Panc1 (cell line): ENCODE data around the gene ADGRA1. TPM values are rescaled to one million over a fixed set of nuclear protein-coding genes. Genes with fewer than 3 reads are reported as not detected.

ENCODE experiments used
- ATAC-seq: fragments of 200-7000 bp; cut with Tn5 transposase; 2 replicates; pipeline ENCODE4 v1.9.1; 2020; ENCODE audit warnings: mild to moderate bottlenecking, moderate library complexity
- BruUV-seq: library from RNA; stranded (reverse); fragments of 400-500 nt; replicated peaks from 2 replicates; lab custom pipeline; 2021; lab: Mats Ljungman, UMichigan
- CTCF ChIA-PET: fragments of 300-600 bp; sonication (Branson Sonifier 250); formaldehyde crosslinking; loops from one replicate; lab custom pipeline; 2022; ENCODE audit warnings: antibody characterized with exemption; lab: Charles Lee
- POLR2A ChIA-PET: fragments of 300-600 bp; sonication (Branson Sonifier 250); formaldehyde crosslinking; loops from one replicate; lab custom pipeline; 2022; ENCODE audit warnings: antibody characterized with exemption; lab: Charles Lee
- DNase-seq: peaks from one replicate; pipeline ENCODE4 v3.0.0-alpha.2; 2010; ENCODE audit warnings: low read depth, low spot score
- H3K27ac ChIP-seq: 2 replicates; pipeline ENCODE4 v1.5.1; 2011; ENCODE audit warnings: mild to moderate bottlenecking, low read length, inconsistent platforms
- H3K27me3 ChIP-seq: fragments of 200-500 bp; sonication (Bioruptor generic); 2 replicates; pipeline ENCODE4 v1.6.0; 2014; ENCODE audit warnings: low read length, inconsistent platforms; ENCODE audit not compliant: control insufficient read depth, insufficient read depth
- H3K36me3 ChIP-seq: fragments of 200-500 bp; sonication (Bioruptor generic); 2 replicates; pipeline ENCODE4 v1.5.1; 2014; ENCODE audit warnings: inconsistent platforms, mild to moderate bottlenecking, low read length, moderate library complexity; ENCODE audit not compliant: control insufficient read depth, insufficient read depth
- H3K4me1 ChIP-seq: 2 replicates; pipeline ENCODE4 v1.5.1; 2011; ENCODE audit warnings: inconsistent platforms, mild to moderate bottlenecking, low read length, moderate library complexity; ENCODE audit not compliant: control insufficient read depth, insufficient read depth
- H3K4me3 ChIP-seq, 2 experiments: 2 replicates each; pipeline ENCODE4 v1.5.1; 2011 to 2012; ENCODE audit warnings: low read depth in 2 of 2, low read length in 2 of 2, mild to moderate bottlenecking in 2 of 2, inconsistent platforms in 1 of 2, moderate library complexity in 1 of 2
- H3K9me3 ChIP-seq: fragments of 200-500 bp; sonication (Bioruptor generic); 2 replicates; pipeline ENCODE4 v1.5.1; 2014; ENCODE audit warnings: low read depth, mild to moderate bottlenecking, inconsistent platforms, low read length, moderate library complexity; ENCODE audit not compliant: control insufficient read depth, insufficient read depth
- CTCF ChIP-seq: fragments of 450-650 bp; IDR thresholded peaks from 2 replicates; pipeline ENCODE4 v1.5.1; 2017; ENCODE audit warnings: mild to moderate bottlenecking
- POLR2AphosphoS5 ChIP-seq: IDR thresholded peaks from 2 replicates; pipeline ENCODE4 v1.6.1; 2012; ENCODE audit warnings: mild to moderate bottlenecking, low read depth, low read length, moderate library complexity
- REST ChIP-seq, 2 experiments: IDR thresholded peaks; 2 replicates each; pipeline ENCODE4 v1.6.1; 2011 to 2012; ENCODE audit warnings: low read depth in 2 of 2, control low read depth in 1 of 2, low read length in 1 of 2, mild to moderate bottlenecking in 1 of 2, moderate library complexity in 1 of 2; ENCODE audit not compliant: insufficient read depth in 1 of 2
- SIN3A ChIP-seq: IDR thresholded peaks from 2 replicates; pipeline ENCODE4 v1.6.1; 2012; ENCODE audit warnings: low read depth, mild to moderate bottlenecking, low read length, moderate library complexity, borderline replicate concordance; ENCODE audit not compliant: insufficient read depth
- TCF7L2 ChIP-seq: IDR thresholded peaks from 2 replicates; pipeline ENCODE4 v1.6.1; 2011; ENCODE audit warnings: mild to moderate bottlenecking, low read depth, low read length, inconsistent platforms
- in situ Hi-C: cut with HindIII; loops from 2 replicates; pipeline ENCODE4 v1.10.0; 2016; ENCODE audit warnings: low sequenced_read_pairs, low pct_unique_long_range_greater_than_20kb
- intact Hi-C: fragments of 100-400 bp; cut with micrococcal nuclease; formaldehyde crosslinking; loops from one replicate; pipeline ENCODE4 v1.10.0; 2022; ENCODE audit not compliant: unreplicated experiment
- total RNA-seq: library from RNA; stranded (reverse); gene quantifications from one replicate; pipeline ENCODE4 v1.2.1, GENCODE V29; 2021; ENCODE audit not compliant: unreplicated experiment

Gene ADGRA1
- total RNA-seq, 1 experiment from 2014 or later, result 0.05 TPM

GRCh38 chr10:133062085-133062484, 25.6 kb upstream of the ADGRA1 start:
- CTCF ChIA-PET, result no interaction called here
- intact Hi-C loops (no loop called here), in situ Hi-C loops (no loop called here)
- BruUV-seq, result no TSS peak
- POLR2A ChIA-PET, result no interaction called here
- DNase-seq, result no peak
- Histone ChIP-seq H3K27me3 (peaks cover 2% of the 10 kb centered on the region; the same call in 1 of the 2 replicates), H3K9me3 (no peaks in the 10 kb centered on the region), H3K36me3 (no peaks in the 10 kb centered on the region), H3K27ac (no peak overlapping the region), H3K4me1 (no peaks in the 10 kb centered on the region), H3K4me3 (no peak overlapping the region)
- ATAC-seq, result no peak
- TF ChIP-seq POLR2AphosphoS5 (no peak), SIN3A (no peak), CTCF (no peak), TCF7L2 (no peak), REST (IDR thresholded peaks at IDR 0.05; ENCODE audit: insufficient read depth in 1 of 2, low read depth in 2 of 2, low read length in 1 of 2) (no peak)

- no peaks in the 10 kb centered on the region for H3K9me3 ChIP-seq
- intact Hi-C loops, result no loop called here
- DNase-seq (no peak), ATAC-seq (no peak)
- H3K4me1 ChIP-seq, result no peaks in the 10 kb centered on the region; the same call in 1 of the 2 replicates
- no peak overlapping the region for H3K27ac ChIP-seq
- in situ Hi-C loops, result no loop called here
- ChIA-PET POLR2A (no interaction called here), CTCF (no interaction called here)
- H3K36me3 ChIP-seq, result no peaks in the 10 kb centered on the region
- H3K27me3 ChIP-seq, result peaks cover 2% of the 10 kb centered on the region; the same call in 1 of the 2 replicates
- no TSS peak for BruUV-seq
- TF ChIP-seq POLR2AphosphoS5, result no peak
- TF ChIP-seq CTCF, result no peak
- TF ChIP-seq SIN3A, result no peak
- no peak for TF ChIP-seq TCF7L2
- no peak for TF ChIP-seq REST (IDR thresholded peaks at IDR 0.05; ENCODE audit: insufficient read depth in 1 of 2, low read depth in 2 of 2, low read length in 1 of 2)
- H3K4me3 ChIP-seq, result no peak overlapping the region
Observed at GRCh38 chr10:133062635-133063034, 25.1 kb upstream of the ADGRA1 start.
